GM21529 (cell line): Measurements from ENCODE around the gene RAD18.
A peak's percentile ranks its signal among the peaks of the same experiment; 100 is the strongest.

Experiments
- ATAC-seq: cut with Tn5 transposase; IDR thresholded peaks from one replicate; pipeline ENCODE4 v1.9.1; 2021; ENCODE audit not compliant: unreplicated experiment

RAD18 gene

GRCh38 chr3:8963137-8963853, at the start of gene RAD18:
RAD18 (minus strand) TSS chr3:8963472; CDS start chr3:8963385, 87 bp downstream.
- ATAC-seq: peak; percentile 92

- no peak for ATAC-seq
Measured at GRCh38 chr3:9012521-9012920, 49.2 kb upstream of the RAD18 start.

GRCh38 chr3:9009976-9010545, 46.8 kb upstream of the RAD18 start:
- ATAC-seq: no peak

GRCh38 chr3:9008550-9009255, 45.4 kb upstream of the RAD18 start:
- ATAC-seq: no peak

GRCh38 chr3:9007928-9008327, 44.7 kb upstream of the RAD18 start:
- ATAC-seq: no peak

- ATAC-seq: no peak
Measured at GRCh38 chr3:9007213-9007612, 43.9 kb upstream of the RAD18 start.

- ATAC-seq: no peak
Measured at GRCh38 chr3:9000041-9000440, 36.8 kb upstream of the RAD18 start.

GRCh38 chr3:8997151-8997550, 33.9 kb upstream of the RAD18 start:
- ATAC-seq: no peak

- no peak for ATAC-seq
Measured at GRCh38 chr3:8996681-8997121, 33.4 kb upstream of the RAD18 start.

GRCh38 chr3:8996216-8996615, 32.9 kb upstream of the RAD18 start:
- ATAC-seq: no peak

- ATAC-seq: no peak
Measured at GRCh38 chr3:8994226-8994625, 31.0 kb upstream of the RAD18 start.

GRCh38 chr3:8993331-8993730, 30.1 kb upstream of the RAD18 start:
- no peak for ATAC-seq

- ATAC-seq: no peak
Measured at GRCh38 chr3:8992854-8993253, 29.6 kb upstream of the RAD18 start.

- no peak for ATAC-seq
Measured at GRCh38 chr3:8992199-8992598, 28.9 kb upstream of the RAD18 start.

GRCh38 chr3:8990266-8991215, 27.3 kb upstream of the RAD18 start:
- ATAC-seq: no peak

- no peak for ATAC-seq
Measured at GRCh38 chr3:8988791-8989558, 25.7 kb upstream of the RAD18 start.

- ATAC-seq: peak; percentile 14
Measured at GRCh38 chr3:8988384-8988655, 25.0 kb upstream of the RAD18 start.

GRCh38 chr3:8987645-8988383, 24.5 kb upstream of the RAD18 start:
- ATAC-seq: peak; percentile 76

GRCh38 chr3:8987226-8987625, 24.0 kb upstream of the RAD18 start:
- ATAC-seq: no peak

GRCh38 chr3:8986741-8987140, 23.5 kb upstream of the RAD18 start:
- no peak for ATAC-seq
